Aorta (tissue), 5 donors: Measurements from ENCODE around the gene GPR68. TPM values are rescaled to one million over a fixed set of nuclear protein-coding genes. Genes with fewer than 3 reads are reported as not detected.

Experiments
- ATAC-seq: fragments of 200-7000 bp; cut with Tn5 transposase; one replicate; pipeline ENCODE4 v1.9.1; 2022; ENCODE audit warnings: moderate library complexity; ENCODE audit not compliant: low FRiP score
- DNase-seq, 2 donors: peaks; one replicate each; pipeline ENCODE4 v3.0.0-alpha.2; 2020
- H3K27ac ChIP-seq, 2 donors: one replicate each; pipeline ENCODE4 v1.5.1; 2013; ENCODE audit warnings: low read length in 2 of 2, mild to moderate bottlenecking in 2 of 2, moderate library complexity in 2 of 2, control low read depth in 1 of 2, inconsistent platforms in 1 of 2, low read depth in 1 of 2
- H3K27me3 ChIP-seq, 2 donors: one replicate each; pipeline ENCODE4 v1.6.1; 2013; ENCODE audit warnings: control low read depth in 1 of 2, low read length in 1 of 2, mild to moderate bottlenecking in 1 of 2, moderate library complexity in 1 of 2; ENCODE audit not compliant: insufficient read depth in 2 of 2, control insufficient read depth in 1 of 2
- H3K36me3 ChIP-seq, 2 donors: one replicate each; pipeline ENCODE4 v1.6.1; 2013; ENCODE audit warnings: control low read depth in 1 of 2, low read length in 1 of 2, mild to moderate bottlenecking in 1 of 2; ENCODE audit not compliant: insufficient read depth in 2 of 2, control insufficient read depth in 1 of 2
- H3K4me1 ChIP-seq, 2 donors: one replicate each; pipeline ENCODE4 v1.6.1; 2013; ENCODE audit warnings: low read length in 2 of 2, control low read depth in 1 of 2, mild to moderate bottlenecking in 1 of 2, moderate library complexity in 1 of 2; ENCODE audit not compliant: insufficient read depth in 2 of 2, control insufficient read depth in 1 of 2
- H3K4me3 ChIP-seq, 2 donors: one replicate each; pipeline ENCODE4 v1.5.1; 2013; ENCODE audit warnings: low read length in 2 of 2, control low read depth in 1 of 2, mild to moderate bottlenecking in 1 of 2
- H3K9me3 ChIP-seq: one replicate; pipeline ENCODE4 v1.6.1; 2013; ENCODE audit warnings: mild to moderate bottlenecking, low read length; ENCODE audit not compliant: control insufficient read depth
- WGBS, 2 donors: extraction: QIAGEN DNeasy Blood & Tissue Kit; methylation state at CpG; one replicate each; pipeline ENCODE4 v1.1.7; 2013; 5-methylcytosine and 5-hydroxymethylcytosine counted together
- intact Hi-C, 2 donors: fragments of 100-400 bp; cut with DNase I; formaldehyde crosslinking; loops; one replicate each; pipeline versions ENCODE4 v1.14.2 to v1.15.0; 2022
- polyA plus RNA-seq, 2 donors: library from polyadenylated mRNA; stranded (reverse); fragments of 200-250 nt; gene quantifications; one replicate each; pipeline ENCODE4 v1.2.3, GENCODE V29; 2013
- total RNA-seq, 2 donors: library from RNA; stranded (reverse); fragmentation: NEBNext Ultra II Directional; extraction: Animal tissue kit (Norgen Biotek cat#: 25700); gene quantifications; one replicate each; pipeline ENCODE4 v1.2.1, GENCODE V29; 2021
- donor health status: healthy with polysubstance abuse.
- donor health status: Bipolar disorder and iron deficiency.
- donor health status: DM: no; HTN: no; CAD: no.
- donor health status: DM: no; HTN: no; CAD: no.
- donor health status: DM: yes; HTN: yes; CAD: no.

GPR68 gene
- total and polyA plus RNA-seq, 4 donors, result 0.10 to 6.3 (median 0.84) TPM; not detected in 1

DNA sequence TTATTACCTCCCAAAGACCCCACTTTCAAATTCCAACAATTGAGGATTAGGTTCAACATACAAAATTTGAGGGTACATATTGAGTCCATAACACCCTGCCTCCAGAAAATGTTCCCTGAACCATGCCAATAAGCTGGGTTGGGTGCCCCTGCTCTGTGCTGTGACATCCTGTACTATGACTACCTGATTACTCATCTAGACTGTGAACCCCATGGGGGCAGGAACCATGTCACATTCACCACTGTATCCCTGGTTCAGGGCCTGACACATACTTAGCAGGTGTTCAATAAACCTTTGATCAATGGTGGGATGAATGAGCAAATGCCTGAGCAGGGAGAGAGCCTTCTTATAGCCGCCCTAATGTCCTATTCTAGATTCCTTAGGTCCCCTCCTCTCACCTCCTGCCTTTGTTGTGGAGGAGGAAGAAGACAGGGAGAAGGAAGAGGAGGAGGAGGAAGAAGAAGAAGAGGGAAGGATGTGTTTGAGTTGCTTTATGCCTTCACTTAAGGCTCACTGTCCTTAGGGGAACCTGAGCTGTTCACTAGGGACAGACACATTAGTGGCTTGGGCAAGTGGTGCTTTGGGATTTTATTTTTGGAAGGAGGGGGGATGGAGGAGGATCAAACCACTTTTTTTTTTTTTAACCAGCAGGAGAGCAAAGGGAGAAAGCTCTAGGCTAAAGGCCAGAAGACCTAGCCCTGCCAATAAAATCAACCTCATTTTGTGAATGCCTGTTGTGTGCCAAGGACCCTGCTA lies 21.3 kb downstream of the GPR68 start:
- H3K4me3 ChIP-seq, result no peak overlapping the region
- no peak overlapping the region for H3K27ac ChIP-seq
- no peaks in the 10 kb centered on the region for H3K9me3 ChIP-seq
- H3K4me1 ChIP-seq, result no peaks in the 10 kb centered on the region
- no peaks in the 10 kb centered on the region for H3K27me3 ChIP-seq
- intact Hi-C loops, result no loop called here
- 86 to 100% methylated on average over 1 of the region's 1 CpG for WGBS, 2 donors
- ATAC-seq (no peak), DNase-seq (no peak)
- H3K36me3 ChIP-seq, result no peaks in the 10 kb centered on the region

DNA sequence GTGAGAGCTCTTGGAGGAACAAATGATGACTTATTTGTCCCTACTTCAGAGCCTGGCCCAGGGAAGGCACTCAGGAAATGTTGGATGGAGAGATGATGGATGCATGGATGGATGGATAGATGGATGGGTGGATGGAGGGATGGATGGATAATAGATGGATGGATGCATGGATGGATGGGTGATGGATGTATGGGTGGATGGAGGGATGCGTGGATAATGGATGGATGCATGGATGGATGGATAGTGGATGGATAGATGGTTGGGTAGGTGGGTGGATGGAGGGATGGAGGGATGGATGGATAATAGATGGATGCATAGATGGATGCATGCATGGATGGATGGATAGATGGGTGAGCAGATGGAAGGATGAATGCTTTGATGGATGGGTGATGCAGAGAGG lies 23.2 kb downstream of the GPR68 start:
- no peaks in the 10 kb centered on the region for H3K36me3 ChIP-seq
- no peaks in the 10 kb centered on the region for H3K27me3 ChIP-seq
- H3K9me3 ChIP-seq, result no peaks in the 10 kb centered on the region
- H3K4me1 ChIP-seq, result no peaks in the 10 kb centered on the region
- DNase-seq, result no peak
- no peak overlapping the region for H3K4me3 ChIP-seq
- 99 to 100% methylated on average over 1 of the region's 1 CpG for WGBS, 2 donors
- intact Hi-C loops, result no loop called here
- no peak overlapping the region for H3K27ac ChIP-seq
- no peak for ATAC-seq

DNA sequence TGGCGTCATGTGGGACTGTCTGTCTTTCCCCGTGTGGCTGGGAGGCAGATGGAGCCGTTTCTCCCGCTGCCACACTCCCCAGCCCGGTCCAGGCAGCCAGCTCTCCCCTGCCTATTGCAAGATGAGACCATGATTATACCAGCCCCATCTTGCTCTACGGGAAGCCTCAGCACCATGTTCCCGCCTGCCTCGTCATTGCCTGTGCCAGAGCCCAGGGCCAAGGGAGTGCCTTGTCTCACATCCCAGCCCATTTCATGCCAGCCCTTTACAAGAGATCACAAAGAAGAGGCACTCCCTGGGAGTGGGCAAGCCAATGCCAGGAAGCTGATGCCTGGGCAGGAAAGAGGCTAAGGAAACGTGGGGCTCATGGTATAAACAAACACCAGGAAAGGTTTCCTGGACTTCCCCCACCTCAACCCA lies 23.9 kb downstream of the GPR68 start:
- DNase-seq (no peak), ATAC-seq (no peak)
- Histone ChIP-seq H3K27ac (no peak overlapping the region), H3K9me3 (no peaks in the 10 kb centered on the region), H3K4me1 (no peaks in the 10 kb centered on the region), H3K4me3 (no peak overlapping the region), H3K27me3 (no peaks in the 10 kb centered on the region), H3K36me3 (peaks cover 0 to 3% of the 10 kb centered on the region in 2 donors)
- 94 to 95% methylated on average over 9 of the region's 9 CpGs for WGBS, 2 donors
- intact Hi-C loops, result no loop called here

DNA sequence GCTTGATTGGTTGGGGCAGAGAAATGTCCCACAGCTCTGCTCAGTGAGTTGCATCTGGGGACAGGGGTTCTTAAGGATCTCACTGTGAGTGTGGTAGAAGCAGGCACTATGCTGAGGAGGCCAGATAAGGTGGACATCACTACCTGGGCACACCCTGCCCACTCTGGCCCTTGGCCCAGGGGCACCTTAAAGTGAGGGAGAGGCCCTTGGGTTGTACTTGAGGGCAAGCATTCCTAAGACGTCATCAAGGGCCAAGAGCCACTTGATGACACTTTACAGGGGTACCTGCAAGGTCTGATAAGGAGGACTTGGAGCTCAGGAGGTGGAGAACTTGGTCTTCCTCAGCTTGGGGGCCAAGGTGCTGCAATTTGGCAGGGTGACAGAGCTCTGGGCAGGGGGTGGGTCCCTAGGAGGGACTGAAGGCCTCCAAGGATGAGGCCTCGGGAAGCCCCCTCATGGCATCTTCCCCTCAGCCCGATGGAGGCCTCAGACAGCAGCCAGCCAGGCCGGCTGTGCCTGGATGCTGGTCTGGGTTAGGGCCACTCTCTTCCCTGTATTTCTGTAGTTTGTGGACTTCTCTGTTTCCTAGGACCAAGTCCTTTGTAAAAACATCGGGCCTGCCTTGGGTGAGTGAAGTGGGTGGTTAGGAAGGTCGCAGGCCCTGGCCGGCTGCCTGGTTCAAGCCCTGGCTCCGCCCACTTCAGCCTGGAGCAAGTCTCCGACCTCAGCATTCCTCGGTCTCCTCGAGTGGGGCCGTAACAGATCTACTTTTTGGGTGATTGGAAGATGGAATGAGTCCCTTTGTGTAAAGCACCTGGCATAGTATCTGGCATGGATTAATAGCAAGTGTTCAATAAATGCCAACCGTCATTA lies 24.8 kb downstream of the GPR68 start:
- H3K9me3 ChIP-seq, result no peaks in the 10 kb centered on the region
- WGBS, 2 donors, result 73 to 82% methylated on average over 13 of the region's 13 CpGs
- H3K4me3 ChIP-seq, result no peak overlapping the region
- no peak overlapping the region for H3K27ac ChIP-seq
- H3K27me3 ChIP-seq, result no peaks in the 10 kb centered on the region
- no peak for DNase-seq
- peaks cover 0 to 6% of the 10 kb centered on the region in 2 donors for H3K36me3 ChIP-seq
- ATAC-seq, result no peak
- intact Hi-C loops, result no loop called here
- no peaks in the 10 kb centered on the region for H3K4me1 ChIP-seq

DNA sequence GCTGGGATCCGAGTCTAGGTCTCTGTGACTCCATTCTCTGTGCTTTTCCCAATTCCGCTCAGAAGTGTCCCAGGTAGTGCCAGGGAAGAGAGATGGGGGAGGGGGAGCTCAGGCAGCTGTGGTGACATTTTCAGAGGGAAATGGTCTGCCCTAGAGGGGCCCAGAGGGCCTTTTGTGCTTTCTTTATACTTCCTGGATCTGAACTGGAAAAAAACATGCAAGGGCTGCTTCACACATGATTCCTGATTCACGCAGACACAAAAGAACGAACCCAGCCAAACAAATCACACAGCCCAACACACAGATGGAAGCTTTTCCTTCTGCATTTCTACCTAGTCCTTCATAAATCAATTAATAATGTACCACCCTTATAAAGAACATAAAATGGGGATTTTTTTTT lies 26.5 kb downstream of the GPR68 start:
- intact Hi-C loops, result no loop called here
- H3K36me3 ChIP-seq, result peaks cover 0 to 6% of the 10 kb centered on the region in 2 donors
- H3K4me1 ChIP-seq, result no peaks in the 10 kb centered on the region
- H3K27me3 ChIP-seq, result no peaks in the 10 kb centered on the region
- H3K27ac ChIP-seq, result no peak overlapping the region
- no peaks in the 10 kb centered on the region for H3K9me3 ChIP-seq
- no peak overlapping the region for H3K4me3 ChIP-seq
- WGBS, 2 donors, result 93 to 98% methylated on average over 4 of the region's 4 CpGs
- no peak for DNase-seq
- ATAC-seq, result no peak

DNA sequence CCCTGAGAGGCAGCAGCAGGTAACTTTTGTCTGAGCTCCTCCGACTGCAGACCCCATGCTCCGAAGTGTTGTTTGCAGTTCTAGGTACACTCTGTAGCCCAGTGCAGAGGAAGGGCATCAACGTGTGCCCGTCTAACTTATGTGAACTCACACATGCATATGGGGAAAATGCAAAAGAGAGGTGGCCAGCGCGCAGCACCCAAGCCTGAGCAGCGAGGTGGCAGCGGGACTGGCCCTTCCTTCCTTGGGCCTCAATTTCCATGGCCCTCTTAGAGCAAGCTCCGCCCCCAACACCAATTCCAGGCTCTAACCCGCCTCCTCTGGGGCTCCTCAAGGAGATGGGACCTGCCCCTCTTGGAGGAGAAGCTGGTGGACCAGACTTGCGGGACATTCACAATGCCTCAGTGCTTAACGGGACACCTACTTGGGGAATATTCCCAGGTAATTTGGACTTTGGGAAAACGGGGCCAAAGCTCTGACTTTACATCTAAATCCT lies 27.7 kb downstream of the GPR68 start:
- Histone ChIP-seq H3K36me3 (peaks cover 0 to 6% of the 10 kb centered on the region in 2 donors), H3K4me1 (no peaks in the 10 kb centered on the region), H3K27ac (no peak overlapping the region), H3K9me3 (no peaks in the 10 kb centered on the region), H3K4me3 (no peak overlapping the region), H3K27me3 (no peaks in the 10 kb centered on the region)
- intact Hi-C loops, result no loop called here
- 94 to 96% methylated on average over 13 of the region's 13 CpGs for WGBS, 2 donors
- ATAC-seq (no peak), DNase-seq (no peak)

DNA sequence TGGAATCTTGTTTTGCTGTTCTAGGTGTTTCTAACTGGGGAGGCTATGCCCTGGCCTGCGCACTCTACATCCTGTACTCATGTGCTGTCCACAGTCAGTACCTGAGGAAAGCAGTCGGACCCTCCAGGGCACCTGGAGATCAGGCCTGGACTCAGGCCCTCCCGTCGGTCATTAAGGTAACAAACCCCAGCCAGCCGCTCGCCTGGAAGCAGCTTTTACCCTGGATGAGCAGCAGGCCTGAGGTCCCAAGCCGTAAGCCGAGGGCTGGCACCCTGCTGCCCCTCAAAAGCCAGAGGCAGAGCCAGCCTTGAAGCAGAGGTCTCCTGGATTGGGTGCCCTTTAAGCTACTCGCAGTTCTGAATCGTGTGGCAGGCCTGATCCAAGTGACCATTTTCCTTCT lies 29.1 kb downstream of the GPR68 start:
- Histone ChIP-seq H3K4me1 (no peaks in the 10 kb centered on the region), H3K4me3 (no peak overlapping the region), H3K27ac (no peak overlapping the region), H3K36me3 (peaks cover 0 to 6% of the 10 kb centered on the region in 2 donors), H3K9me3 (no peaks in the 10 kb centered on the region), H3K27me3 (no peaks in the 10 kb centered on the region)
- 96 to 98% methylated on average over 10 of the region's 10 CpGs for WGBS, 2 donors
- no peak for ATAC-seq
- DNase-seq, result no peak
- intact Hi-C loops, result no loop called here

DNA sequence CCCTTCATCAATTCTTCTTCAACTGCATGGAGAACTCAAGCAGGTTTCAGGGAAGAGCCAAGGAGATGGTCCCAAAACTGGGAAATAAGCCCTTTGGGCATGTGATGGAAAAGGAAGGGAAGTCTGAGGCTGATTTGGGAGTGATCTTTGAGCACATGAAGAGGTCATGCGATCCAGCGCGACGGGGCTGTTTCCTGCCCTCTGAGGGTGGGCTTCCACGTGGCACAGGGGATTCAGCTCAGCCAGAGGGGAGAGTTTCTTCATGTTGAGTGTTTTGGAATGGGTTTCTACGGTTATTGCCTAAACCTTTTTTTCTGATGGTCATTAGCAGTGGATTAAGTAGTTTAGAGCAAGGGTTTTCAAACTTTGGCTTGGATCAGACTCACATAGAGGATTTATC lies 30.2 kb downstream of the GPR68 start:
- Histone ChIP-seq H3K27ac (no peak overlapping the region), H3K4me3 (no peak overlapping the region), H3K9me3 (peaks cover 2% of the 10 kb centered on the region), H3K36me3 (peaks cover 0 to 6% of the 10 kb centered on the region in 2 donors), H3K4me1 (no peaks in the 10 kb centered on the region), H3K27me3 (no peaks in the 10 kb centered on the region)
- DNase-seq, result no peak
- no peak for ATAC-seq
- 92% methylated on average over 6 of the region's 6 CpGs for WGBS, 2 donors
- intact Hi-C loops, result no loop called here
